ENCODE measurements around the gene TBC1D12. TPM values are rescaled to one million over a fixed set of nuclear protein-coding genes. Genes with fewer than 3 reads are reported as not detected.

TBC1D12 gene
- total RNA-seq, 1 donor from 2014 or later = 14.7 TPM

- Histone ChIP-seq H3K27ac (no peak overlapping the region), H3K27me3 (no peaks in the 10 kb centered on the region), H3K9me3 (no peaks in the 10 kb centered on the region), H3K4me3 (no peak overlapping the region), H3K4me1 (no peaks in the 10 kb centered on the region), H3K36me3 (no peaks in the 10 kb centered on the region)
- intact Hi-C loops (cut with DNase I) = no loop called here
- no peak for TF ChIP-seq POLR2A (IDR thresholded peaks at IDR 0.05)
- no peak for TF ChIP-seq POLR2AphosphoS5 (IDR thresholded peaks at IDR 0.05; ENCODE audit: insufficient read depth in 1 of 2, low read depth in 1 of 2)
- no peak for TF ChIP-seq CTCF (IDR thresholded peaks at IDR 0.05)
- DNase-seq (ENCODE audit: extremely low spot score in 2 of 2) = no peak
Measured at GRCh38 chr10:94489976-94490788, 87.8 kb downstream of the TBC1D12 start.

- Histone ChIP-seq H3K36me3 (no peaks in the 10 kb centered on the region), H3K4me3 (no peak overlapping the region), H3K27me3 (no peaks in the 10 kb centered on the region), H3K4me1 (no peaks in the 10 kb centered on the region), H3K27ac (no peak overlapping the region), H3K9me3 (no peaks in the 10 kb centered on the region)
- DNase-seq (ENCODE audit: extremely low spot score in 2 of 2) = no peak
- intact Hi-C loops (cut with DNase I) = no loop called here
- TF ChIP-seq POLR2A (IDR thresholded peaks at IDR 0.05) (no peak), CTCF (IDR thresholded peaks at IDR 0.05) (no peak), POLR2AphosphoS5 (IDR thresholded peaks at IDR 0.05; ENCODE audit: insufficient read depth in 1 of 2, low read depth in 1 of 2) (no peak)
Measured at GRCh38 chr10:94490789-94491039, 88.4 kb downstream of the TBC1D12 start.

GRCh38 chr10:94493463-94493862 is 91.1 kb downstream of the TBC1D12 start:
- Histone ChIP-seq H3K27me3 (no peaks in the 10 kb centered on the region), H3K36me3 (no peaks in the 10 kb centered on the region), H3K4me1 (no peaks in the 10 kb centered on the region), H3K4me3 (no peak overlapping the region), H3K9me3 (no peaks in the 10 kb centered on the region), H3K27ac (no peak overlapping the region)
- TF ChIP-seq POLR2AphosphoS5 (IDR thresholded peaks at IDR 0.05; ENCODE audit: insufficient read depth in 1 of 2, low read depth in 1 of 2) = no peak
- no peak for TF ChIP-seq CTCF (IDR thresholded peaks at IDR 0.05)
- TF ChIP-seq POLR2A (IDR thresholded peaks at IDR 0.05) = no peak
- intact Hi-C loops (cut with DNase I) = no loop called here
- no peak for DNase-seq (ENCODE audit: extremely low spot score in 2 of 2)

GRCh38 chr10:94496010-94496409 is 93.7 kb downstream of the TBC1D12 start:
- Histone ChIP-seq H3K27ac (no peak overlapping the region), H3K36me3 (no peaks in the 10 kb centered on the region), H3K27me3 (no peaks in the 10 kb centered on the region), H3K4me3 (no peak overlapping the region), H3K9me3 (no peaks in the 10 kb centered on the region), H3K4me1 (no peaks in the 10 kb centered on the region)
- intact Hi-C loops (cut with DNase I) = no loop called here
- DNase-seq (ENCODE audit: extremely low spot score in 2 of 2) = no peak
- TF ChIP-seq POLR2A (IDR thresholded peaks at IDR 0.05) (no peak), POLR2AphosphoS5 (IDR thresholded peaks at IDR 0.05; ENCODE audit: insufficient read depth in 1 of 2, low read depth in 1 of 2) (no peak), CTCF (IDR thresholded peaks at IDR 0.05) (no peak)

GRCh38 chr10:94496646-94497045 is 94.3 kb downstream of the TBC1D12 start:
- no peak for DNase-seq (ENCODE audit: extremely low spot score in 2 of 2)
- Histone ChIP-seq H3K27me3 (no peaks in the 10 kb centered on the region), H3K4me1 (no peaks in the 10 kb centered on the region), H3K36me3 (peaks cover 0 to 4% of the 10 kb centered on the region in 2 donors), H3K9me3 (no peaks in the 10 kb centered on the region), H3K4me3 (no peak overlapping the region), H3K27ac (no peak overlapping the region)
- TF ChIP-seq POLR2A (IDR thresholded peaks at IDR 0.05) (no peak), POLR2AphosphoS5 (IDR thresholded peaks at IDR 0.05; ENCODE audit: insufficient read depth in 1 of 2, low read depth in 1 of 2) (no peak), CTCF (IDR thresholded peaks at IDR 0.05) (no peak)
- intact Hi-C loops (cut with DNase I) = no loop called here

All from vagina (tissue), 2 donors.